Astrocyte (in vitro differentiated cells and primary cell): ENCODE data around the gene POTEF.
"Not testable (repeated sequence)": the region's sequence is repeated elsewhere in the genome, so short reads cannot be mapped to it uniquely, and the experiment has no call there.

ENCODE experiments used
- CTCF ChIP-seq: IDR thresholded peaks from 2 replicates; pipeline ENCODE4 v1.5.1; 2011; ENCODE audit warnings: low read depth, mild to moderate bottlenecking, inconsistent platforms, low read length, moderate library complexity; ENCODE audit not compliant: insufficient read depth
- EZH2 ChIP-seq: IDR thresholded peaks from 2 replicates; pipeline ENCODE4 v1.6.1; 2012; ENCODE audit warnings: mild to moderate bottlenecking, low read length, inconsistent platforms; ENCODE audit not compliant: insufficient read depth

GRCh38 chr2:130155956-130156623 is 27.1 kb upstream of the POTEF start:
- TF ChIP-seq CTCF = peak; percentile 28
- not testable (repeated sequence) for TF ChIP-seq EZH2
